K562 (cell line): ENCODE data around the gene CERS4. TPM values are rescaled to one million over a fixed set of nuclear protein-coding genes. Genes with fewer than 3 reads are reported as not detected.
A peak's percentile ranks its signal among the peaks of the same experiment; 100 is the strongest.

Experiments used
- ATAC-seq: fragments of 200-7000 bp; cut with Tn5 transposase; 3 replicates; pipeline ENCODE4 v1.9.1; 2020; ENCODE audit warnings: moderate library complexity
- BruUV-seq: library from RNA; stranded (reverse); fragments of 400-500 nt; replicated peaks from 2 replicates; lab custom pipeline; 2021; lab: Mats Ljungman, UMichigan
- CTCF ChIA-PET: fragments of 300-600 bp; formaldehyde crosslinking; extraction: SDS; loops from one replicate; lab custom pipeline; 2021; ENCODE audit warnings: low intra/inter-chr PET ratio; lab: Yijun Ruan, JAX
- POLR2A ChIA-PET: fragments of 300-600, 350-650 bp; sonication (Branson Sonifier 250); formaldehyde crosslinking; extraction: SDS; loops from one replicate; lab custom pipeline; 2021; ENCODE audit warnings: antibody characterized with exemption, inconsistent platforms; lab: Yijun Ruan, JAX
- DNase-seq, 4 experiments: peaks; one replicate each; pipeline versions ENCODE4 v3.0.0 to v3.0.0-alpha.2; 2011 to 2018; ENCODE audit warnings: low spot score in 3 of 4, mixed read lengths in 3 of 4; ENCODE audit errors: extremely low read depth in 1 of 4
- FAIRE-seq: peaks from 2 replicates; lab custom pipeline; 2011; peaks lifted over from hg19 to GRCh38; lab: Jason Lieb, UNC
- H2AFZ ChIP-seq: 2 replicates; pipeline ENCODE4 v1.6.0; 2011; ENCODE audit warnings: low read depth, low read length, control low read depth, inconsistent platforms
- H3K27ac ChIP-seq: fragments of 200-600 bp; 3 replicates; pipeline ENCODE4 v1.8.0; 2011; ENCODE audit warnings: low read depth, mild to moderate bottlenecking, control low read depth, inconsistent platforms, low read length, moderate library complexity, mixed read lengths; ENCODE audit errors: extremely low read depth
- H3K27me3 ChIP-seq, 2 experiments: fragments of 300-600 bp in 1 of 2; 2 replicates in 1 of 2; 3 replicates in 1 of 2; pipeline versions ENCODE4 v1.6.0 to v1.8.0; 2011; ENCODE audit warnings: inconsistent platforms in 2 of 2, low read length in 2 of 2, mild to moderate bottlenecking in 1 of 2, mixed read lengths in 1 of 2, moderate library complexity in 1 of 2; ENCODE audit not compliant: control insufficient read depth in 2 of 2, insufficient read depth in 2 of 2
- H3K36me3 ChIP-seq: fragments of 300-600 bp; 3 replicates; pipeline ENCODE4 v1.8.0; 2011; ENCODE audit warnings: mild to moderate bottlenecking, low read length, inconsistent platforms; ENCODE audit not compliant: control insufficient read depth, insufficient read depth
- H3K4me1 ChIP-seq, 2 experiments: fragments of 200-600 bp in 1 of 2; replicated peaks in 1 of 2; 2 replicates in 1 of 2; 3 replicates in 1 of 2; pipeline versions ENCODE4 v1.5.1 to v1.8.0; 2011; ENCODE audit warnings: inconsistent platforms in 2 of 2, low read length in 2 of 2, mild to moderate bottlenecking in 1 of 2, mixed read lengths in 1 of 2, moderate library complexity in 1 of 2; ENCODE audit not compliant: control insufficient read depth in 2 of 2, insufficient read depth in 2 of 2
- H3K4me2 ChIP-seq: 2 replicates; pipeline ENCODE4 v1.6.1; 2011; ENCODE audit warnings: low read length, control low read depth, inconsistent platforms, mixed read lengths; ENCODE audit not compliant: insufficient read depth
- H3K4me3 ChIP-seq: fragments of 200-600 bp; sonication (generic), shearing (Covaris generic); 2 replicates; pipeline ENCODE4 v1.5.1; 2016; ENCODE audit warnings: control low read depth, inconsistent platforms
- H3K79me2 ChIP-seq: fragments of 200-600 bp; 3 replicates; pipeline ENCODE4 v1.8.0; 2011; ENCODE audit warnings: low read length, inconsistent platforms; ENCODE audit not compliant: control insufficient read depth, insufficient read depth
- H3K9ac ChIP-seq, 2 experiments: 2 replicates each; pipeline versions ENCODE4 v1.6.0 to v1.6.1; 2011; ENCODE audit warnings: low read depth in 2 of 2, low read length in 2 of 2, control low read depth in 1 of 2, inconsistent platforms in 1 of 2, mild to moderate bottlenecking in 1 of 2, mixed read lengths in 1 of 2; ENCODE audit not compliant: insufficient read depth in 1 of 2
- H3K9me1 ChIP-seq: one replicate; pipeline ENCODE4 v1.6.0; 2011; ENCODE audit warnings: inconsistent platforms, mild to moderate bottlenecking, low read length, moderate library complexity; ENCODE audit not compliant: control insufficient read depth, insufficient read depth
- H3K9me3 ChIP-seq: replicated peaks from 2 replicates; pipeline ENCODE4 v1.5.1; 2011; ENCODE audit warnings: low read depth, low read length, inconsistent platforms; ENCODE audit not compliant: control insufficient read depth, insufficient read depth
- H4K20me1 ChIP-seq: replicated peaks from 2 replicates; pipeline ENCODE4 v1.6.1; 2011; ENCODE audit warnings: low read length, inconsistent platforms, mixed read lengths; ENCODE audit not compliant: control insufficient read depth, insufficient read depth
- ADNP ChIP-seq: fragments of 200-800 bp; sonication (Bioruptor generic); IDR thresholded peaks from 2 replicates; pipeline ENCODE4 v1.6.1; 2016; ENCODE audit warnings: missing genetic modification characterization, missing compliant biosample characterization
- BCOR ChIP-seq: fragments of 450-650 bp; IDR thresholded peaks from 2 replicates; pipeline ENCODE4 v1.6.1; 2016
- CBX1 ChIP-seq: sonication (generic); IDR thresholded peaks from 2 replicates; pipeline ENCODE4 v1.6.1; 2016; ENCODE audit warnings: antibody characterized with exemption, low read depth, mild to moderate bottlenecking
- CBX3 ChIP-seq, 2 experiments: IDR thresholded peaks; 1 replicate in 1 of 2; 2 replicates in 1 of 2; pipeline ENCODE4 v1.6.1; 2012; ENCODE audit warnings: inconsistent platforms in 2 of 2, low read length in 2 of 2, borderline replicate concordance in 1 of 2, control low read depth in 1 of 2
- CHD4 ChIP-seq: fragments of 200-600 bp; sonication (generic); IDR thresholded peaks from 3 replicates; pipeline ENCODE4 v1.6.1; 2012; ENCODE audit warnings: low read depth, mild to moderate bottlenecking, mixed read lengths, low read length, inconsistent platforms; ENCODE audit not compliant: insufficient read depth, insufficient replicate concordance, poor library complexity, severe bottlenecking
- HDAC2 ChIP-seq: fragments of 450-650 bp; IDR thresholded peaks from 2 replicates; pipeline ENCODE4 v1.6.1; 2016; ENCODE audit warnings: mild to moderate bottlenecking
- IFI16 ChIP-seq: fragments of 250-450 bp; sonication (Bioruptor Pico); IDR thresholded peaks from 2 replicates; pipeline ENCODE4 v2.1.2; 2022; ENCODE audit warnings: mild to moderate bottlenecking, inconsistent platforms
- MAZ ChIP-seq, 2 experiments: fragments of 450-650 bp in 1 of 2; sonication (generic) in 1 of 2; formaldehyde crosslinking; IDR thresholded peaks in 1 of 2; conservative IDR thresholded peaks in 1 of 2; 2 replicates each; pipeline versions ENCODE4 v1.4.0 to v1.5.0; 2020; ENCODE audit warnings: mild to moderate bottlenecking in 1 of 2, missing genetic modification reagents in 1 of 2
- NEUROD1 ChIP-seq: fragments of 150-350 bp; IDR thresholded peaks from 2 replicates; pipeline ENCODE4 v1.6.1; 2014; ENCODE audit warnings: borderline replicate concordance, low read length, low read depth; ENCODE audit not compliant: partially characterized antibody
- PRDM10 ChIP-seq: fragments of 450-650 bp; IDR thresholded peaks from 2 replicates; pipeline ENCODE4 v1.6.1; 2018; ENCODE audit not compliant: partially characterized antibody
- PTBP1 ChIP-seq: fragments of 200-400 bp; formaldehyde crosslinking; IDR thresholded peaks from 2 replicates; pipeline ENCODE4 v1.6.1; 2017; ENCODE audit warnings: low read depth, low read length
- RBM25 ChIP-seq: fragments of 200-400 bp; formaldehyde crosslinking; IDR thresholded peaks from 2 replicates; pipeline ENCODE4 v1.6.1; 2018; ENCODE audit warnings: low read length, low read depth, moderate library complexity; ENCODE audit not compliant: severe bottlenecking
- RCOR1 ChIP-seq, 2 experiments: IDR thresholded peaks; 2 replicates each; pipeline ENCODE4 v1.6.1; 2012; ENCODE audit warnings: low read depth in 2 of 2, low read length in 2 of 2, borderline replicate concordance in 1 of 2, improper control_type of control experiment in 1 of 2
- SAFB2 ChIP-seq: fragments of 200-400 bp; formaldehyde crosslinking; IDR thresholded peaks from 2 replicates; pipeline ENCODE4 v1.6.1; 2018; ENCODE audit warnings: borderline replicate concordance, low read length, low read depth, moderate library complexity; ENCODE audit not compliant: severe bottlenecking
- SMAD2 ChIP-seq: fragments of 150-350 bp; IDR thresholded peaks from 2 replicates; pipeline ENCODE4 v1.6.1; 2014; ENCODE audit warnings: low read depth, mild to moderate bottlenecking, low read length
- SMARCA5 ChIP-seq: fragments of 450-650 bp; IDR thresholded peaks from 2 replicates; pipeline ENCODE4 v1.6.1; 2016
- ZFP36 ChIP-seq: fragments of 150-350 bp; IDR thresholded peaks from 2 replicates; pipeline ENCODE4 v1.6.1; 2018; ENCODE audit warnings: low read length, low read depth; ENCODE audit not compliant: partially characterized antibody
- ZNF121 ChIP-seq: sonication (generic); formaldehyde crosslinking; conservative IDR thresholded peaks from 2 replicates; pipeline ENCODE4 v1.8.0; 2022; ENCODE audit warnings: missing genetic modification reagents
- ZNF3 ChIP-seq: fragments of 250-450 bp; sonication (Bioruptor Pico); IDR thresholded peaks from 2 replicates; pipeline ENCODE4 v1.5.0; 2021; ENCODE audit warnings: mild to moderate bottlenecking, moderate library complexity
- WGBS: fragments of 100-300 bp; shearing (Covaris generic); methylation state at CpG from one replicate; pipeline ENCODE4 v1.1.6; 2016; ENCODE audit warnings: low coverage, mixed read lengths; ENCODE audit not compliant: insufficient coverage; ENCODE audit errors: missing lambda C conversion rate; 5-methylcytosine and 5-hydroxymethylcytosine counted together
- in situ Hi-C: fragments of 300-500 bp; cut with MboI; formaldehyde crosslinking; loops from 4 replicates; pipeline ENCODE4 v1.15.0; 2018; ENCODE audit warnings: inconsistent platforms, mixed read lengths
- intact Hi-C: fragments of 100-400 bp; cut with micrococcal nuclease; formaldehyde crosslinking; loops from 2 replicates; pipeline ENCODE4 v1.14.2; 2022
- polyA plus RNA-seq, 8 experiments: library from polyadenylated mRNA; depleted of rRNA in 4 of 8; stranded (reverse) in 5 of 8; unstranded in 3 of 8; fragments of >200 nt; fragmentation: Nextera tagmentation in 2 of 8; fragmentation: Illumina TruSeq in 1 of 8; extraction: Ambion mirVana in 2 of 8; extraction: Trizol in 1 of 8; gene quantifications; 2 replicates each; pipeline versions ENCODE4 v1.2.1 to v1.2.3, GENCODE V29; 2011 to 2014; ENCODE audit warnings: inconsistent platforms in 1 of 8, missing spikeins in 1 of 8
- total RNA-seq, 7 experiments: library from RNA; depleted of rRNA in 6 of 7; stranded (reverse); fragments of >200 nt in 6 of 7; fragmentation: Illumina TruSeq in 2 of 7; extraction: Trizol in 2 of 7; gene quantifications; 2 replicates each; pipeline versions ENCODE4 v1.2.1 to v1.2.3, GENCODE V29; 2011 to 2021; ENCODE audit warnings: low replicate concordance in 1 of 7

Gene CERS4
- total and polyA plus RNA-seq, 9 of the 15 experiments (the other 6 are each of a cell fraction or from before 2014, with no cell fraction given) = 0.14 to 4.4 (median 2.9) TPM; not detected in 1

DNA sequence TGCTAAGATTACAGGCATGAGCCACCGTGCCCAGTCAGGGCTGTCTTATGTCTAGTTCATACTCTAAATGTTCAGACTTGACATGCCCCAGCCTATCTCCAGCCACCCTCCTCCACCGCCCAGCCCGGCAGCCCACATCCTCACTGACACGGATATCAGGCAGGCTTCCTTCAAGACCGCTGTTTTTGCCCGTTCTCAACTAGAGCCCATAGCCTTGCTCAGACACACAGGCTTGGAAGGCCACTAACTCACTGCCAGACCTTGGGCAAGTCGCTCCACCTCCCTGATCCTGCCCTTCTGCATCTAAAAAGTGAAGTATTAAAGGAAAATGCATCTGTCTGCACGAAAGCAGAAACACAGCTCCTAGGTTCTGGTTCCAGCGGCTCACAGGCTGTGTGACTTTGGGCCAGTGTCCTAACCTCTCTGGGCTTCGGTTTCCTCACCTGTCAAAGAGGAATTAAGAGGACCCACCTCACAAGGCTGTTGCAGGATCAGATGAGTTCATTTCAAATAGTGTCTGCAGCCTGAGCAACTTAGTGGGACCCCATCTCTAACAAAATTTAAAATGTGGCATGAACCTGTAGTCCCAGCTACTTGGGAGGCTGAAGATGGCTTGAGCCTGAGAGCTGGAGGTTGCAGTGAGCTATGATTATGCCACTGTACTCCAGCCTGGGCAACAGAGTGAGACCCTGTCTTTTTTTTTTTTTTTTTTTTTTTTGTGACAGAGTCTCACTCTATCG is 14.5 kb upstream of the CERS4 start:
- ATAC-seq (peak; percentile 46; the same call in 2 of the 3 replicates), FAIRE-seq (no peak), DNase-seq (peak in 2 of 4 experiments; percentile 6 to 16)
- Histone ChIP-seq H3K4me2 (peak overlapping the region; percentile 35; the same call in 1 of the 2 replicates), H4K20me1 (no peaks in the 10 kb centered on the region), H2AFZ (peak overlapping the region; percentile 79), H3K79me2 (no peaks in the 10 kb centered on the region), H3K4me3 (no peak overlapping the region), H3K27me3 (no peaks in the 10 kb centered on the region), H3K9ac (peak overlapping the region in 1 of 2 experiments; percentile 82; a peak in 2 of 4 replicates), H3K27ac (0 out of 3 replicates have a peak overlapping the region, but pooled peaks have one; percentile 41), H3K9me1 (no peaks in the 10 kb centered on the region), H3K4me1 (peaks cover 10 to 15% of the 10 kb centered on the region in 2 experiments), H3K36me3 (no peaks in the 10 kb centered on the region), H3K9me3 (no peaks in the 10 kb centered on the region)
- in situ Hi-C loops (no loop called here), intact Hi-C loops (no loop called here)
- POLR2A ChIA-PET = no interaction called here
- no TSS peak for BruUV-seq
- 28% methylated on average over 9 of the region's 11 CpGs for WGBS
- CTCF ChIA-PET = no interaction called here
- TF ChIP-seq CHD4 (peak; percentile 64), PTBP1 (peak; percentile 85; the same call in 1 of the 2 replicates), BCOR (peak; percentile 98), HDAC2 (peak; percentile 88), ZNF3 (CRISPR knock-in tag) (no peak), ZNF121 (CRISPR knock-in tag) (peak; percentile 71; the same call in 1 of the 2 replicates), RBM25 (peak; percentile 99), IFI16 (CRISPR knock-in tag) (no peak), ZFP36 (peak; percentile 94), MAZ (CRISPR knock-in tag; conservative IDR thresholded peaks at IDR 0.05 in 1 of 2, IDR thresholded peaks at IDR 0.05 in 1 of 2) (0 out of 4 replicates have a peak, but pooled peaks of 1 of the 2 experiments have one; percentile 4), NEUROD1 (no peak), ADNP (tag) (peak; percentile 64; the same call in 1 of the 2 replicates), SMAD2 (no peak), RCOR1 (IDR thresholded peaks at IDR 0.05; ENCODE audit: borderline replicate concordance in 1 of 2, low read depth in 2 of 2, low read length in 2 of 2) (peak; percentile 14 to 68; a peak in 3 of 4 replicates), PRDM10 (no peak), SMARCA5 (peak; percentile 96), CBX1 (peak; percentile 68; the same call in 1 of the 2 replicates), CBX3 (IDR thresholded peaks at IDR 0.05; ENCODE audit: borderline replicate concordance in 1 of 2, low read length in 2 of 2) (0 out of 3 replicates have a peak, but pooled peaks of 1 of the 2 experiments have one; percentile 27), SAFB2 (no peak)
